ENCODE measurements around the gene LRP8. TPM values are rescaled to one million over a fixed set of nuclear protein-coding genes. Genes with fewer than 3 reads are reported as not detected.

The LRP8 gene
- total and polyA plus RNA-seq, 2 donors from 2014 or later, result 1.4 to 6.9 TPM

- Histone ChIP-seq H3K27ac (ENCODE audit: low read depth in 2 of 2, low read length in 2 of 2) (no peak overlapping the region), H3K9ac (ENCODE audit: low read length in 3 of 3) (no peak overlapping the region), H3K27me3 (ENCODE audit: control insufficient read depth, insufficient read depth, low read length) (no peaks in the 10 kb centered on the region), H3K36me3 (ENCODE audit: control insufficient read depth in 2 of 3, insufficient read depth in 3 of 3, low read length in 3 of 3) (no peaks in the 10 kb centered on the region), H3K4me3 (ENCODE audit: low read length in 3 of 3) (no peak overlapping the region), H3K4me1 (ENCODE audit: control insufficient read depth in 2 of 3, insufficient read depth in 2 of 3, low read depth in 1 of 3, low read length in 3 of 3) (peaks cover 0 to 7% (median 3%) of the 10 kb centered on the region in 3 donors), H3K9me3 (ENCODE audit: control insufficient read depth in 2 of 3, insufficient read depth in 1 of 3, low read length in 3 of 3) (no peaks in the 10 kb centered on the region)
- intact Hi-C loops (cut with DNase I), result no loop called here
- TF ChIP-seq, protein P1, sequence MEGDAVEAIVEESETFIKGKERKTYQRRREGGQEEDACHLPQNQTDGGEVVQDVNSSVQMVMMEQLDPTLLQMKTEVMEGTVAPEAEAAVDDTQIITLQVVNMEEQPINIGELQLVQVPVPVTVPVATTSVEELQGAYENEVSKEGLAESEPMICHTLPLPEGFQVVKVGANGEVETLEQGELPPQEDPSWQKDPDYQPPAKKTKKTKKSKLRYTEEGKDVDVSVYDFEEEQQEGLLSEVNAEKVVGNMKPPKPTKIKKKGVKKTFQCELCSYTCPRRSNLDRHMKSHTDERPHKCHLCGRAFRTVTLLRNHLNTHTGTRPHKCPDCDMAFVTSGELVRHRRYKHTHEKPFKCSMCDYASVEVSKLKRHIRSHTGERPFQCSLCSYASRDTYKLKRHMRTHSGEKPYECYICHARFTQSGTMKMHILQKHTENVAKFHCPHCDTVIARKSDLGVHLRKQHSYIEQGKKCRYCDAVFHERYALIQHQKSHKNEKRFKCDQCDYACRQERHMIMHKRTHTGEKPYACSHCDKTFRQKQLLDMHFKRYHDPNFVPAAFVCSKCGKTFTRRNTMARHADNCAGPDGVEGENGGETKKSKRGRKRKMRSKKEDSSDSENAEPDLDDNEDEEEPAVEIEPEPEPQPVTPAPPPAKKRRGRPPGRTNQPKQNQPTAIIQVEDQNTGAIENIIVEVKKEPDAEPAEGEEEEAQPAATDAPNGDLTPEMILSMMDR (IDR thresholded peaks at IDR 0.05; ENCODE audit: borderline replicate concordance, extremely low read depth, insufficient read depth), result no peak
- FAIRE-seq, result no peak
- DNase-seq, result peak in 1 of 5 donors; percentile 25
These were observed 16.1 kb downstream of the LRP8 start for GRCh38 chr1:53311702-53312305.

- FAIRE-seq, result no peak
- intact Hi-C loops (cut with DNase I), result no loop called here
These were observed 16.8 kb downstream of the LRP8 start for GRCh38 chr1:53310847-53311681.

GRCh38 chr1:53309802-53310201, 18.1 kb downstream of the LRP8 start:
- DNase-seq (no peak), FAIRE-seq (no peak)
- intact Hi-C loops (cut with DNase I), result no loop called here
- Histone ChIP-seq H3K4me1 (ENCODE audit: control insufficient read depth in 2 of 3, insufficient read depth in 2 of 3, low read depth in 1 of 3, low read length in 3 of 3) (peaks cover 0 to 5% (median 0%) of the 10 kb centered on the region in 3 donors), H3K4me3 (ENCODE audit: low read length in 3 of 3) (no peak overlapping the region), H3K9ac (ENCODE audit: low read length in 3 of 3) (no peak overlapping the region), H3K36me3 (ENCODE audit: control insufficient read depth in 2 of 3, insufficient read depth in 3 of 3, low read length in 3 of 3) (no peaks in the 10 kb centered on the region), H3K9me3 (ENCODE audit: control insufficient read depth in 2 of 3, insufficient read depth in 1 of 3, low read length in 3 of 3) (no peaks in the 10 kb centered on the region), H3K27ac (ENCODE audit: low read depth in 2 of 2, low read length in 2 of 2) (no peak overlapping the region), H3K27me3 (ENCODE audit: control insufficient read depth, insufficient read depth, low read length) (no peaks in the 10 kb centered on the region)
- TF ChIP-seq, protein P1 (IDR thresholded peaks at IDR 0.05; ENCODE audit: borderline replicate concordance, extremely low read depth, insufficient read depth), result no peak

More at GRCh38 chr1:53310847-53311681, 16.8 kb downstream of the LRP8 start:
- DNase-seq, result peak in 1 of 5 donors; percentile 52
- no peak overlapping the region for H3K9ac ChIP-seq (ENCODE audit: low read length in 3 of 3)
- no peak overlapping the region for H3K27ac ChIP-seq (ENCODE audit: low read depth in 2 of 2, low read length in 2 of 2)
- no peaks in the 10 kb centered on the region for H3K9me3 ChIP-seq (ENCODE audit: control insufficient read depth in 2 of 3, insufficient read depth in 1 of 3, low read length in 3 of 3)
- no peak overlapping the region for H3K4me3 ChIP-seq (ENCODE audit: low read length in 3 of 3)
- peaks cover 0 to 11% (median 3%) of the 10 kb centered on the region in 3 donors for H3K4me1 ChIP-seq (ENCODE audit: control insufficient read depth in 2 of 3, insufficient read depth in 2 of 3, low read depth in 1 of 3, low read length in 3 of 3)
- TF ChIP-seq, protein P1 (IDR thresholded peaks at IDR 0.05; ENCODE audit: borderline replicate concordance, extremely low read depth, insufficient read depth), result no peak
- no peaks in the 10 kb centered on the region for H3K27me3 ChIP-seq (ENCODE audit: control insufficient read depth, insufficient read depth, low read length)
- H3K36me3 ChIP-seq (ENCODE audit: control insufficient read depth in 2 of 3, insufficient read depth in 3 of 3, low read length in 3 of 3), result no peaks in the 10 kb centered on the region

Data from kidney (tissue), 14 donors.